HCT116 (cell line): ENCODE data around the gene NEUROG1. TPM values are rescaled to one million over a fixed set of nuclear protein-coding genes. Genes with fewer than 3 reads are reported as not detected.

Experiments
- ATAC-seq: fragments of 200-7000 bp; cut with Tn5 transposase; 2 replicates; pipeline ENCODE4 v1.9.1; 2020; ENCODE audit warnings: mild to moderate bottlenecking, moderate library complexity
- BruUV-seq: library from RNA; stranded (reverse); fragments of 400-500 nt; replicated peaks from 2 replicates; lab custom pipeline; 2021; lab: Mats Ljungman, UMichigan
- CTCF ChIA-PET: fragments of 300-600 bp; sonication (Branson Sonifier 250); formaldehyde crosslinking; loops from one replicate; lab custom pipeline; 2021; ENCODE audit warnings: antibody characterized with exemption; lab: Charles Lee
- POLR2A ChIA-PET: fragments of 300-600, 350-600 bp; sonication (Branson Sonifier 250); formaldehyde crosslinking; loops from one replicate; lab custom pipeline; 2021; ENCODE audit warnings: antibody characterized with exemption; lab: Charles Lee
- RAD21 ChIA-PET, 2 experiments: fragments of 300-600 bp; sonication (Branson Sonifier 250); formaldehyde crosslinking; loops; one replicate each; lab custom pipeline; 2023; ENCODE audit warnings: low total read pairs in 2 of 2; ENCODE audit not compliant: uncharacterized antibody in 2 of 2, unreplicated experiment in 2 of 2, low non-redundant PET in 1 of 2; lab: Charles Lee
- DNase-seq: peaks from one replicate; pipeline ENCODE4 v3.0.0-alpha.2; 2010; ENCODE audit warnings: low read depth, low spot score
- H2AFZ ChIP-seq: fragments of 200-600 bp; shearing (Covaris generic), sonication (generic); 2 replicates; pipeline ENCODE4 v1.6.1; 2017; ENCODE audit warnings: low read depth, mixed run types, mixed read lengths, antibody characterized with exemption, low read length; ENCODE audit not compliant: poor library complexity, severe bottlenecking
- H3K27ac ChIP-seq: 2 replicates; pipeline ENCODE4 v1.5.1; 2012; ENCODE audit warnings: low read depth, low read length
- H3K27me3 ChIP-seq: fragments of 200-600 bp; sonication (generic); 2 replicates; pipeline ENCODE4 v1.6.1; 2016; ENCODE audit warnings: mixed run types, low read length, mixed read lengths; ENCODE audit not compliant: insufficient read depth
- H3K36me3 ChIP-seq, 2 experiments: fragments of 200-500 bp in 1 of 2; fragments of 200-600 bp in 1 of 2; sonication (Bioruptor generic) in 1 of 2; sonication (generic) in 1 of 2; 2 replicates each; pipeline versions ENCODE4 v1.5.1 to v1.6.1; 2014 to 2016; ENCODE audit warnings: low read length in 2 of 2, inconsistent platforms in 1 of 2, mixed read lengths in 1 of 2, mixed run types in 1 of 2; ENCODE audit not compliant: insufficient read depth in 2 of 2, control insufficient read depth in 1 of 2
- H3K4me1 ChIP-seq, 2 experiments: fragments of 200-600 bp in 1 of 2; sonication (generic) in 1 of 2; 2 replicates each; pipeline versions ENCODE4 v1.5.1 to v1.6.1; 2012 to 2017; ENCODE audit warnings: low read length in 2 of 2, inconsistent platforms in 1 of 2, mild to moderate bottlenecking in 1 of 2, mixed read lengths in 1 of 2, mixed run types in 1 of 2, moderate library complexity in 1 of 2; ENCODE audit not compliant: insufficient read depth in 2 of 2, control insufficient read depth in 1 of 2
- H3K4me2 ChIP-seq: fragments of 200-600 bp; sonication (generic); 2 replicates; pipeline ENCODE4 v1.6.1; 2017; ENCODE audit warnings: mixed run types, low read length, mixed read lengths
- H3K4me3 ChIP-seq, 2 experiments: fragments of 200-600 bp in 1 of 2; sonication (generic) in 1 of 2; replicated peaks in 1 of 2; 2 replicates each; pipeline ENCODE4 v1.5.1; 2011 to 2016; ENCODE audit warnings: low read length in 2 of 2, control low read depth in 1 of 2, low read depth in 1 of 2, mild to moderate bottlenecking in 1 of 2, mixed read lengths in 1 of 2, mixed run types in 1 of 2
- H3K79me2 ChIP-seq: fragments of 200-600 bp; sonication (generic); 2 replicates; pipeline ENCODE4 v1.6.1; 2017; ENCODE audit warnings: mild to moderate bottlenecking, mixed run types, low read length, moderate library complexity, mixed read lengths; ENCODE audit not compliant: insufficient read depth
- H3K9ac ChIP-seq: fragments of 200-600 bp; sonication (generic); 2 replicates; pipeline ENCODE4 v1.6.1; 2016; ENCODE audit warnings: low read length, mixed read lengths
- H3K9me2 ChIP-seq: fragments of 200-600 bp; sonication (generic), shearing (Covaris generic); 2 replicates; pipeline ENCODE4 v1.6.1; 2017; ENCODE audit warnings: mixed run types, mild to moderate bottlenecking, moderate library complexity; ENCODE audit not compliant: insufficient read depth
- H3K9me3 ChIP-seq, 2 experiments: fragments of 200-500 bp in 1 of 2; fragments of 200-600 bp in 1 of 2; sonication (Bioruptor generic) in 1 of 2; sonication (generic) in 1 of 2; 2 replicates each; pipeline ENCODE4 v1.6.1; 2014 to 2017; ENCODE audit warnings: low read length in 2 of 2, mixed read lengths in 2 of 2, inconsistent platforms in 1 of 2, low read depth in 1 of 2, mild to moderate bottlenecking in 1 of 2, mixed run types in 1 of 2, moderate library complexity in 1 of 2; ENCODE audit not compliant: control insufficient read depth in 1 of 2, insufficient read depth in 1 of 2
- H4K20me1 ChIP-seq: fragments of 200-600 bp; sonication (generic), shearing (Covaris generic); 2 replicates; pipeline ENCODE4 v1.6.1; 2017; ENCODE audit warnings: mixed run types, mild to moderate bottlenecking, moderate library complexity; ENCODE audit not compliant: insufficient read depth
- EZH2phosphoT487 ChIP-seq: fragments of 200-600 bp; IDR thresholded peaks from 2 replicates; pipeline ENCODE4 v1.6.1; 2018; ENCODE audit warnings: antibody characterized with exemption, borderline replicate concordance
- FOSL1 ChIP-seq: IDR thresholded peaks from 2 replicates; pipeline ENCODE4 v1.6.1; 2012; ENCODE audit warnings: low read depth
- JUND ChIP-seq: IDR thresholded peaks from 2 replicates; pipeline ENCODE4 v1.6.1; 2012
- POLR2A ChIP-seq: IDR thresholded peaks from 2 replicates; pipeline ENCODE4 v1.7.0; 2011; ENCODE audit warnings: borderline replicate concordance; ENCODE audit not compliant: insufficient read depth, insufficient read length; ENCODE audit errors: extremely low read depth
- RAD21 ChIP-seq: IDR thresholded peaks from 2 replicates; pipeline ENCODE4 v1.6.1; 2012; ENCODE audit warnings: low read depth, mild to moderate bottlenecking
- SP1 ChIP-seq: IDR thresholded peaks from 2 replicates; pipeline ENCODE4 v1.6.1; 2012; ENCODE audit warnings: low read depth
- TCF7L2 ChIP-seq: IDR thresholded peaks from 2 replicates; pipeline ENCODE4 v1.7.0; 2011; ENCODE audit warnings: borderline replicate concordance, inconsistent platforms; ENCODE audit not compliant: insufficient read depth, insufficient read length; ENCODE audit errors: extremely low read depth
- ZNF274 ChIP-seq: fragments of 200-500 bp; sonication (Bioruptor generic); IDR thresholded peaks from 2 replicates; pipeline ENCODE4 v1.6.1; 2014; ENCODE audit warnings: mild to moderate bottlenecking, low read depth, low read length, inconsistent platforms
- intact Hi-C: fragments of 100-400 bp; cut with micrococcal nuclease; formaldehyde crosslinking; loops from 2 replicates; pipeline ENCODE4 v1.10.0; 2022
- total RNA-seq: library from RNA; stranded (reverse); gene quantifications from one replicate; pipeline ENCODE4 v1.2.1, GENCODE V29; 2021; ENCODE audit not compliant: unreplicated experiment
- TF ChIP-seq, protein P1 (sequence below): IDR thresholded peaks from 2 replicates; pipeline ENCODE4 v1.6.1; 2012; ENCODE audit warnings: low read depth
- TF ChIP-seq, protein P2 (sequence below): IDR thresholded peaks from 2 replicates; pipeline ENCODE4 v1.6.1; 2011; ENCODE audit warnings: mild to moderate bottlenecking, low read length, moderate library complexity; ENCODE audit not compliant: insufficient replicate concordance; ENCODE audit errors: extremely low read depth
- TF ChIP-seq, protein P3 (sequence below): IDR thresholded peaks from 2 replicates; pipeline ENCODE4 v1.6.1; 2012
- TF ChIP-seq, protein P4 (sequence below): IDR thresholded peaks from 2 replicates; pipeline ENCODE4 v1.6.1; 2012

Gene NEUROG1
- total RNA-seq, 1 experiment from 2014 or later = not detected

DNA sequence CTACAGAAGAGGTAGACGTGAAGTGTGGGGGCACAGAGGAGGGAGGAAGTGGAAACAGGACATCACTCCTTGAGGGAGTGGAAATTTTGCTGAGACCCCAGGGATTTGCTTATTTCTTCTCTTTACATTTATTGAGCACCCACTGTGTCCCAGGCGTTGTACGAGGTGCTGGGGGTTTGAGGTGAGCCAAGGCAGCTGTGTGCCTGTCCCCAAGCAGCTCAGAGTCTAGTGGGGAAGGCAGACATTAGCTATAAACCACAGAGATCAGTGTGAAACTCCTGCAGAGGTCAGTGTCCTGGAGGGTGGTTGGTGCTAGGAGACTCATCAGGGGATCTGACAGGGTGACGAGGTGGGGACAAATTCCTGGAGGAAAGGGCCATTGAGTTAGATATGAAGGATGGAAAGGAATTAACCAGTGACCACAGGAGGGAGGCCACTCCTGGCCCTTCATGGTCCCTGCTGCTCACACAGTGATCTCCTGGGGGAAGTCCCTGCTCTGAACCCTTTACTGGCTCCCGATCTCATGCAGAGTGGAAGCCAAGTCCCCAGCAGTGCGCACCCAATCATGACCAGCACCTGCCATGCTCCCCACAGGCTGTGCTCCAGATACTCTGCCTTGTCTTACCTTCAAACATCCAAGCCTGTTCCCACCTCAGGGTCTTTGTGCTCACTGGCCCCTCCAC, 46.5 kb upstream of the NEUROG1 start:
- intact Hi-C loops = no loop called here
- CTCF ChIA-PET = no interaction called here
- no peaks in the 10 kb centered on the region for H3K9me2 ChIP-seq
- no peak overlapping the region for H2AFZ ChIP-seq
- RAD21 ChIA-PET = no interaction called here
- H3K4me3 ChIP-seq = no peak overlapping the region
- H3K27ac ChIP-seq = no peak overlapping the region
- POLR2A ChIA-PET = no interaction called here
- no peaks in the 10 kb centered on the region for H3K9me3 ChIP-seq
- ATAC-seq (no peak), DNase-seq (no peak)
- H3K27me3 ChIP-seq = peaks cover 32% of the 10 kb centered on the region
- TF ChIP-seq FOSL1 (no peak), JUND (no peak), SP1 (no peak), RAD21 (no peak), EZH2phosphoT487 (no peak)
- no peaks in the 10 kb centered on the region for H3K36me3 ChIP-seq
- BruUV-seq = no TSS peak
- H3K9ac ChIP-seq = no peak overlapping the region
- H3K4me1 ChIP-seq = no peaks in the 10 kb centered on the region
- no peaks in the 10 kb centered on the region for H4K20me1 ChIP-seq
- no peak overlapping the region for H3K4me2 ChIP-seq
- H3K79me2 ChIP-seq = no peaks in the 10 kb centered on the region

DNA sequence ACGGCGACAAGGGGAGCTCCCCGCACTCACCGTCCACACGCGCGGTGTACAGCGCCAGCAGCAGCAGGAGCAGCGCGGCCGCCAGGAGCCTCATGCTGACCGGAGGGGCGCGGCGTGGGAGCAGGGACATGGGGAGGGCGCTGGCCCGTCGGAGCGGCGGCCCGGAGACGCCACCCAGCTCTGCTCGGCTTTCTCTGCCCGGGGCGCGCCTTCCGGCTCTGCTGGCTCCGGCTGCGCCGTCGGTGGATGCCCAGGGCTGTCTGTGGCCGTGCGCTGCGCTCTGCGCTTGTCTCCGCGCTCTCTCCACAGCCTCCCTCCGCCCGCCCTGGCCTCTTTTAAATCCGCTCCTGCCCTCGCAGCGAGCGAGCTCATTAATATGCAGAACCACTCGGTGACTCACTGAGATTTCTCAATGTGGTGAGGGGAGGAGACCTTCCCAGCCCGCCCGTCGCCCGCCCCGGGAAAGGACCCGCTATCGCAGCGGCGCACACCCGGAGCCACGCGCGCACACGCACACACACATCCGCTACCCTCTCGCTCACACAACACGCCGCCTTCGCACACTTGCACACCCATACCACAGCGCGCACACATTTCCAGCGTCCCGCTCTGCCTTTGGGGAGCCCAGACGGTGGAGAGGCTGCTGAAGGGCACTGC, 43.0 kb upstream of the NEUROG1 start, which contains the start of gene CXCL14:
TSS of gene CXCL14 (minus strand) at position 307 of the 657 bp plus-strand sequence. CDS start at position 94, 213 bp downstream.
- no peak within 1 kb of the TSS for H3K9ac ChIP-seq
- no peak within 1 kb of the TSS for H3K27ac ChIP-seq
- no peak for DNase-seq
- no peaks in the 10 kb centered on the region for H4K20me1 ChIP-seq
- peaks cover 0 to 10% of the 10 kb centered on the region in 2 experiments; a peak in 2 of 4 replicates for H3K4me1 ChIP-seq
- BruUV-seq = no TSS peak
- intact Hi-C loops = no loop called here
- H3K79me2 ChIP-seq = no peaks in the 10 kb centered on the region
- no peak within 1 kb of the TSS for H3K4me3 ChIP-seq
- H3K4me2 ChIP-seq = no peak within 1 kb of the TSS
- ChIA-PET RAD21 (no interaction called here), POLR2A (no interaction called here), CTCF (no interaction called here)
- H3K36me3 ChIP-seq = no peaks in the 10 kb centered on the region
- ATAC-seq = no peak
- H3K9me2 ChIP-seq = no peaks in the 10 kb centered on the region
- H3K9me3 ChIP-seq = no peaks in the 10 kb centered on the region
- no peak within 1 kb of the TSS for H2AFZ ChIP-seq
- peaks cover 22% of the 10 kb centered on the region; the same call in 1 of the 2 replicates for H3K27me3 ChIP-seq
- TF ChIP-seq FOSL1 (no peak), SP1 (no peak), RAD21 (no peak), TCF7L2 (no peak), EZH2phosphoT487 (no peak), ZNF274 (no peak), POLR2A (no peak)
- TF ChIP-seq, protein P1, sequence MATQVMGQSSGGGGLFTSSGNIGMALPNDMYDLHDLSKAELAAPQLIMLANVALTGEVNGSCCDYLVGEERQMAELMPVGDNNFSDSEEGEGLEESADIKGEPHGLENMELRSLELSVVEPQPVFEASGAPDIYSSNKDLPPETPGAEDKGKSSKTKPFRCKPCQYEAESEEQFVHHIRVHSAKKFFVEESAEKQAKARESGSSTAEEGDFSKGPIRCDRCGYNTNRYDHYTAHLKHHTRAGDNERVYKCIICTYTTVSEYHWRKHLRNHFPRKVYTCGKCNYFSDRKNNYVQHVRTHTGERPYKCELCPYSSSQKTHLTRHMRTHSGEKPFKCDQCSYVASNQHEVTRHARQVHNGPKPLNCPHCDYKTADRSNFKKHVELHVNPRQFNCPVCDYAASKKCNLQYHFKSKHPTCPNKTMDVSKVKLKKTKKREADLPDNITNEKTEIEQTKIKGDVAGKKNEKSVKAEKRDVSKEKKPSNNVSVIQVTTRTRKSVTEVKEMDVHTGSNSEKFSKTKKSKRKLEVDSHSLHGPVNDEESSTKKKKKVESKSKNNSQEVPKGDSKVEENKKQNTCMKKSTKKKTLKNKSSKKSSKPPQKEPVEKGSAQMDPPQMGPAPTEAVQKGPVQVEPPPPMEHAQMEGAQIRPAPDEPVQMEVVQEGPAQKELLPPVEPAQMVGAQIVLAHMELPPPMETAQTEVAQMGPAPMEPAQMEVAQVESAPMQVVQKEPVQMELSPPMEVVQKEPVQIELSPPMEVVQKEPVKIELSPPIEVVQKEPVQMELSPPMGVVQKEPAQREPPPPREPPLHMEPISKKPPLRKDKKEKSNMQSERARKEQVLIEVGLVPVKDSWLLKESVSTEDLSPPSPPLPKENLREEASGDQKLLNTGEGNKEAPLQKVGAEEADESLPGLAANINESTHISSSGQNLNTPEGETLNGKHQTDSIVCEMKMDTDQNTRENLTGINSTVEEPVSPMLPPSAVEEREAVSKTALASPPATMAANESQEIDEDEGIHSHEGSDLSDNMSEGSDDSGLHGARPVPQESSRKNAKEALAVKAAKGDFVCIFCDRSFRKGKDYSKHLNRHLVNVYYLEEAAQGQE = no peak
- TF ChIP-seq, protein P2, sequence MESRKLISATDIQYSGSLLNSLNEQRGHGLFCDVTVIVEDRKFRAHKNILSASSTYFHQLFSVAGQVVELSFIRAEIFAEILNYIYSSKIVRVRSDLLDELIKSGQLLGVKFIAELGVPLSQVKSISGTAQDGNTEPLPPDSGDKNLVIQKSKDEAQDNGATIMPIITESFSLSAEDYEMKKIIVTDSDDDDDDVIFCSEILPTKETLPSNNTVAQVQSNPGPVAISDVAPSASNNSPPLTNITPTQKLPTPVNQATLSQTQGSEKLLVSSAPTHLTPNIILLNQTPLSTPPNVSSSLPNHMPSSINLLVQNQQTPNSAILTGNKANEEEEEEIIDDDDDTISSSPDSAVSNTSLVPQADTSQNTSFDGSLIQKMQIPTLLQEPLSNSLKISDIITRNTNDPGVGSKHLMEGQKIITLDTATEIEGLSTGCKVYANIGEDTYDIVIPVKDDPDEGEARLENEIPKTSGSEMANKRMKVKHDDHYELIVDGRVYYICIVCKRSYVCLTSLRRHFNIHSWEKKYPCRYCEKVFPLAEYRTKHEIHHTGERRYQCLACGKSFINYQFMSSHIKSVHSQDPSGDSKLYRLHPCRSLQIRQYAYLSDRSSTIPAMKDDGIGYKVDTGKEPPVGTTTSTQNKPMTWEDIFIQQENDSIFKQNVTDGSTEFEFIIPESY = no peak
- TF ChIP-seq, protein P3, sequence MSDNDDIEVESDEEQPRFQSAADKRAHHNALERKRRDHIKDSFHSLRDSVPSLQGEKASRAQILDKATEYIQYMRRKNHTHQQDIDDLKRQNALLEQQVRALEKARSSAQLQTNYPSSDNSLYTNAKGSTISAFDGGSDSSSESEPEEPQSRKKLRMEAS = no peak
- TF ChIP-seq, protein P4, sequence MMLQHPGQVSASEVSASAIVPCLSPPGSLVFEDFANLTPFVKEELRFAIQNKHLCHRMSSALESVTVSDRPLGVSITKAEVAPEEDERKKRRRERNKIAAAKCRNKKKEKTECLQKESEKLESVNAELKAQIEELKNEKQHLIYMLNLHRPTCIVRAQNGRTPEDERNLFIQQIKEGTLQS = no peak
